Lower lobe of right lung (tissue), 2 donors: ENCODE results near the gene MEX3C. TPM values are rescaled to one million over a fixed set of nuclear protein-coding genes. Genes with fewer than 3 reads are reported as not detected.

ENCODE experiments used
- ATAC-seq, 2 donors: fragments of 200-7000 bp; cut with Tn5 transposase; one replicate each; pipeline ENCODE4 v1.9.1; 2020 to 2022; ENCODE audit warnings: mild to moderate bottlenecking in 2 of 2, moderate library complexity in 2 of 2
- DNase-seq: peaks from one replicate; pipeline ENCODE4 v3.0.0-alpha.2; 2020
- H3K27ac ChIP-seq: fragments of 200-600 bp; one replicate; pipeline ENCODE4 v1.8.0; 2022
- H3K27me3 ChIP-seq: fragments of 200-600 bp; one replicate; pipeline ENCODE4 v1.8.0; 2022; ENCODE audit warnings: low read depth
- H3K36me3 ChIP-seq: fragments of 200-600 bp; one replicate; pipeline ENCODE4 v1.8.0; 2022; ENCODE audit warnings: mild to moderate bottlenecking
- H3K4me1 ChIP-seq: fragments of 200-600 bp; one replicate; pipeline ENCODE4 v1.8.0; 2022
- H3K4me3 ChIP-seq: fragments of 200-600 bp; one replicate; pipeline ENCODE4 v1.8.0; 2022; ENCODE audit warnings: mild to moderate bottlenecking
- H3K9me3 ChIP-seq: fragments of 200-600 bp; one replicate; pipeline ENCODE4 v1.8.0; 2022
- intact Hi-C: fragments of 100-400 bp; cut with DNase I; formaldehyde crosslinking; loops from one replicate; pipeline ENCODE4 v1.11.0; 2022
- total RNA-seq: library from RNA; stranded (reverse); fragmentation: NEBNext Ultra II Directional; extraction: Animal tissue kit (Norgen Biotek cat#: 25700); gene quantifications from one replicate; pipeline ENCODE4 v1.2.1, GENCODE V29; 2021
- TF ChIP-seq, protein P1 (sequence below): fragments of 200-600 bp; IDR thresholded peaks from one replicate; pipeline ENCODE4 v1.8.0; 2022; ENCODE audit warnings: antibody characterized with exemption, mild to moderate bottlenecking
- donor health status: DM: no; HTN: yes; CAD: no; lungs with severe emphysema.

MEX3C gene
- total RNA-seq, 1 donor from 2014 or later: 21.2 TPM

DNA sequence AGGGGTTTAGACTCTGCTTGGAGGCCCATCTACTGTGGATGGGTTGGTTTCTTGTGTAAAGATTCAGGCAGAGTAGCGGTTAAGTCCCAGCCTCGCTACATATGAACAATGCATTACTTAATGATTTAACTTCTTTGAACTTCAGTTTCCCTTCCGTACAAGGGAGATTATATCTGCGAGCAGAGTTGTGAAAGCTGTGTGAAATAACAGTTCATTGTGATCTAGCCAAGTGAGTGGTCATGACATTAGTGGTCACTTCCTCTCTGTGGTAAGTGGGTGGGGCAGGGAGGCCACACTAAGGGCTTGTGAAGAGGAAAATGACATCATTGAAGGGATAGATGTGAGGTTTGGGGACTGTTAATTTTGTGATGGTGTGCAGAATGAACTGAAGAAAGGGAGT lies 14.1 kb upstream of the MEX3C start:
- peaks cover 8% of the 10 kb centered on the region for H3K27me3 ChIP-seq
- no peaks in the 10 kb centered on the region for H3K4me1 ChIP-seq
- intact Hi-C loops: no loop called here
- no peak overlapping the region for H3K4me3 ChIP-seq
- H3K36me3 ChIP-seq: no peaks in the 10 kb centered on the region
- DNase-seq: peak; percentile 71
- H3K27ac ChIP-seq: no peak overlapping the region
- ATAC-seq: peak; percentile 83 to 94
- TF ChIP-seq, protein P1, sequence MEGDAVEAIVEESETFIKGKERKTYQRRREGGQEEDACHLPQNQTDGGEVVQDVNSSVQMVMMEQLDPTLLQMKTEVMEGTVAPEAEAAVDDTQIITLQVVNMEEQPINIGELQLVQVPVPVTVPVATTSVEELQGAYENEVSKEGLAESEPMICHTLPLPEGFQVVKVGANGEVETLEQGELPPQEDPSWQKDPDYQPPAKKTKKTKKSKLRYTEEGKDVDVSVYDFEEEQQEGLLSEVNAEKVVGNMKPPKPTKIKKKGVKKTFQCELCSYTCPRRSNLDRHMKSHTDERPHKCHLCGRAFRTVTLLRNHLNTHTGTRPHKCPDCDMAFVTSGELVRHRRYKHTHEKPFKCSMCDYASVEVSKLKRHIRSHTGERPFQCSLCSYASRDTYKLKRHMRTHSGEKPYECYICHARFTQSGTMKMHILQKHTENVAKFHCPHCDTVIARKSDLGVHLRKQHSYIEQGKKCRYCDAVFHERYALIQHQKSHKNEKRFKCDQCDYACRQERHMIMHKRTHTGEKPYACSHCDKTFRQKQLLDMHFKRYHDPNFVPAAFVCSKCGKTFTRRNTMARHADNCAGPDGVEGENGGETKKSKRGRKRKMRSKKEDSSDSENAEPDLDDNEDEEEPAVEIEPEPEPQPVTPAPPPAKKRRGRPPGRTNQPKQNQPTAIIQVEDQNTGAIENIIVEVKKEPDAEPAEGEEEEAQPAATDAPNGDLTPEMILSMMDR: no peak
- H3K9me3 ChIP-seq: no peaks in the 10 kb centered on the region

GRCh38 chr18:51196811-51197660 lies 445 bp downstream of the MEX3C start:
- Histone ChIP-seq H3K27me3 (no peaks in the 10 kb centered on the region), H3K36me3 (no peaks in the 10 kb centered on the region), H3K4me3 (peak overlapping the region; percentile 81), H3K27ac (peak overlapping the region; percentile 90), H3K4me1 (peaks cover 31% of the 10 kb centered on the region), H3K9me3 (no peaks in the 10 kb centered on the region)
- peak; percentile 1 to 2 for ATAC-seq
- TF ChIP-seq, protein P1: no peak
- intact Hi-C loops: no loop called here
- DNase-seq: no peak

DNA sequence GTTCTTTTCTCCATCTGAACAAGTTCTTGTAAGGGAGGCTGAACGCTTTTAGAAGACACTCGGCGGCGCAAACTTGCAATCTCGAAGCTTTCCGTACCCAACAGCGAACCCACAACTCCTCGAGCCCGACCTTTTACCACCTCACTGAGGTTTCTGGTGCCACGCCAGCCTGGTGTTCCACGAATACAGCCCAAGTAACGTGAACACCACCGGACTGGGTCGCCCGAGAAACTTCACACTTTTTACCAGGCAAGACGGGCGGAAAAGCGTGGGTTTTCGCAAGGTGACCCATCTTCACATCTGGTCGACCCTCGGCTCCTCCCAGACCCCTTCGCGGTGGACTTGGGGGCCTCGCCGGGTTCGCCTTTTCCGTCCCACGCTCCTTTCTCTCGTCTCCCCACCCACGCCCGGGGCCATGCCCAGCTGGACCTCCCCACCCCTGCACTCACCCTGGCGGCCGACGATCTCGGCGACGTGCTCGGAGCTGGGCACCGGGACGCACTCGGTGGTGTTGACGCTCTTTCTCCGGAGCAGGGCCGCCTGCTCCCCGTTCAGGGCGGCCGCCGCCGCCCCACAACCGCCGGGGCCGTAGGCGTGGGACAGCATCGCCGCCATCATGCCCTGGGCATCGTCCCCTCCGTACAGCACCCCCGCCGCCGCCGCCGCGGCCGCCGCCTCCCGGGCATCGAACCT lies 1.2 kb downstream of the MEX3C start:
- Histone ChIP-seq H3K27me3 (no peaks in the 10 kb centered on the region), H3K9me3 (no peaks in the 10 kb centered on the region), H3K27ac (peak overlapping the region; percentile 90), H3K36me3 (no peaks in the 10 kb centered on the region), H3K4me1 (peaks cover 33% of the 10 kb centered on the region), H3K4me3 (peak overlapping the region; percentile 81)
- DNase-seq (peak; percentile 72), ATAC-seq (peak; percentile 0 to 1)
- intact Hi-C loops: no loop called here
- TF ChIP-seq, protein P1: no peak

- Histone ChIP-seq H3K4me1 (peaks cover 40% of the 10 kb centered on the region), H3K4me3 (peak overlapping the region; percentile 81), H3K27me3 (no peaks in the 10 kb centered on the region), H3K36me3 (no peaks in the 10 kb centered on the region), H3K9me3 (no peaks in the 10 kb centered on the region), H3K27ac (peak overlapping the region; percentile 90)
- TF ChIP-seq, protein P1: no peak
- ATAC-seq (no peak), DNase-seq (no peak)
- intact Hi-C loops: no loop called here
These were observed 1.9 kb downstream of the MEX3C start for GRCh38 chr18:51195451-51196117.

DNA sequence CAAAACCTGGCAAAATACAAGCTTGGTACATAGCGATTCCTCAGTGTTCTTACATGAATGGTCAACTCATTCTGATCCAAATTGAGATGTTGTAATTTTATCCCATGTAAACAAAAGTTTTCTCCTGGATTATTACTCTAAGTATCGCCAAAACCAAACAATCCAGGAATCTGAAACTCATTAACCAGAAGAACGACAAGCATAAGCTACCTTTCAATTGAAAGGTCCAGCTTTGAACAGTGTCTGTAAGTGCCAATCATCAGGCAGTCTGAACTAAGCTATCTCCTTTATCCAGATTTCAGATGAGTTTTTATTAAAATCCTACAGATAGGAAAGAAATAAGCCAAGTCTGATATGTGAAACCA lies 2.4 kb downstream of the MEX3C start:
- TF ChIP-seq, protein P1: no peak
- Histone ChIP-seq H3K4me1 (peaks cover 45% of the 10 kb centered on the region), H3K27me3 (no peaks in the 10 kb centered on the region), H3K9me3 (no peaks in the 10 kb centered on the region), H3K4me3 (peak overlapping the region; percentile 81), H3K36me3 (no peaks in the 10 kb centered on the region), H3K27ac (peak overlapping the region; percentile 90)
- DNase-seq (no peak), ATAC-seq (no peak)
- intact Hi-C loops: no loop called here
